CD4-positive, alpha-beta T cell (primary cell): ENCODE data around the gene PFN1. TPM values are rescaled to one million over a fixed set of nuclear protein-coding genes. Genes with fewer than 3 reads are reported as not detected.
A peak's percentile ranks its signal among the peaks of the same experiment; 100 is the strongest.

Experiments used
- ATAC-seq: fragments of 200-7000 bp; cut with Tn5 transposase; one replicate; pipeline ENCODE4 v1.10.0; 2022; ENCODE audit warnings: mild to moderate bottlenecking; ENCODE audit not compliant: poor library complexity
- CTCF ChIA-PET: fragments of 350-600 bp; sonication (Branson Sonifier 250); formaldehyde crosslinking; loops from one replicate; lab custom pipeline; 2021; ENCODE audit warnings: antibody characterized with exemption, inconsistent platforms; lab: Charles Lee
- POLR2A ChIA-PET: fragments of 350-600 bp; sonication (Branson Sonifier 250); formaldehyde crosslinking; loops from one replicate; lab custom pipeline; 2021; ENCODE audit warnings: antibody characterized with exemption, inconsistent platforms; lab: Charles Lee
- DNase-seq, 14 experiments: peaks; one replicate each; pipeline ENCODE4 v3.0.0-alpha.2; 2013 to 2020; ENCODE audit warnings: mixed read lengths in 2 of 14
- H3K27ac ChIP-seq, 2 donors: one replicate each; pipeline versions ENCODE4 v1.5.1 to v1.7.0; 2013; ENCODE audit warnings: low read length in 2 of 2, low read depth in 1 of 2, mild to moderate bottlenecking in 1 of 2
- H3K27me3 ChIP-seq, 2 experiments: 1 replicate in 1 of 2; 2 replicates in 1 of 2; pipeline versions ENCODE4 v1.6.1 to v1.7.0; 2013; ENCODE audit warnings: low read length in 2 of 2, control low read depth in 1 of 2, mild to moderate bottlenecking in 1 of 2, moderate library complexity in 1 of 2; ENCODE audit not compliant: insufficient read depth in 2 of 2, control insufficient read depth in 1 of 2
- H3K36me3 ChIP-seq: one replicate; pipeline ENCODE4 v1.6.1; 2013; ENCODE audit warnings: low read length, control low read depth; ENCODE audit not compliant: insufficient read depth
- H3K4me1 ChIP-seq: one replicate; pipeline ENCODE4 v1.6.1; 2013; ENCODE audit warnings: low read length, control low read depth; ENCODE audit not compliant: insufficient read depth
- H3K4me3 ChIP-seq: one replicate; pipeline ENCODE4 v1.5.1; 2013; ENCODE audit warnings: mild to moderate bottlenecking, low read length, moderate library complexity
- H3K9me3 ChIP-seq, 2 experiments: 1 replicate in 1 of 2; 2 replicates in 1 of 2; pipeline versions ENCODE4 v1.6.1 to v1.7.0; 2013; ENCODE audit warnings: low read length in 2 of 2, mild to moderate bottlenecking in 2 of 2, control low read depth in 1 of 2, moderate library complexity in 1 of 2; ENCODE audit not compliant: control insufficient read depth in 1 of 2, insufficient read depth in 1 of 2
- H3K27ac Mint-ChIP-seq: one replicate; pipeline ENCODE4 v1.8.0; 2020; ENCODE audit warnings: mixed read lengths
- H3K27me3 Mint-ChIP-seq: one replicate; pipeline ENCODE4 v1.8.0; 2021; ENCODE audit warnings: mixed read lengths
- H3K36me3 Mint-ChIP-seq: one replicate; pipeline ENCODE4 v1.8.0; 2021; ENCODE audit warnings: low read depth, mixed read lengths
- H3K4me1 Mint-ChIP-seq: one replicate; pipeline ENCODE4 v1.8.0; 2021; ENCODE audit warnings: low read depth, mixed read lengths
- H3K4me3 Mint-ChIP-seq: one replicate; pipeline ENCODE4 v1.8.0; 2020; ENCODE audit warnings: mild to moderate bottlenecking, mixed read lengths
- H3K9me3 Mint-ChIP-seq: one replicate; pipeline ENCODE4 v1.8.0; 2020; ENCODE audit warnings: mixed read lengths
- intact Hi-C, 2 experiments: fragments of 100-400 bp; cut with DNase I in 1 of 2; cut with micrococcal nuclease in 1 of 2; formaldehyde crosslinking; loops; one replicate each; pipeline versions ENCODE4 v1.15.1 to v1.9.0; 2023 to 2025; cut with DNase I, micrococcal nuclease
- microRNA-seq: library from miRNA; unstranded; fragments of <30 nt; microRNA quantifications from one replicate; pipeline ENCODE4 v1.2.0, GENCODE V29; 2021; ENCODE audit warnings: borderline microRNAs expressed, borderline replicate concordance
- total RNA-seq, 174 experiments: library from RNA in 2 of 174; stranded (reverse) in 2 of 174; gene quantifications; one replicate each; pipeline ENCODE4 v1.2.3 and lab custom pipeline; 2021 to 2026
- TF ChIP-seq, protein P1 (sequence below): fragments of 200-600 bp; IDR thresholded peaks from one replicate; pipeline ENCODE4 v1.8.0; 2022; ENCODE audit warnings: antibody characterized with exemption, mild to moderate bottlenecking

Gene PFN1
- total RNA-seq, 2 experiments from 2014 or later: 349 to 362 TPM

DNA sequence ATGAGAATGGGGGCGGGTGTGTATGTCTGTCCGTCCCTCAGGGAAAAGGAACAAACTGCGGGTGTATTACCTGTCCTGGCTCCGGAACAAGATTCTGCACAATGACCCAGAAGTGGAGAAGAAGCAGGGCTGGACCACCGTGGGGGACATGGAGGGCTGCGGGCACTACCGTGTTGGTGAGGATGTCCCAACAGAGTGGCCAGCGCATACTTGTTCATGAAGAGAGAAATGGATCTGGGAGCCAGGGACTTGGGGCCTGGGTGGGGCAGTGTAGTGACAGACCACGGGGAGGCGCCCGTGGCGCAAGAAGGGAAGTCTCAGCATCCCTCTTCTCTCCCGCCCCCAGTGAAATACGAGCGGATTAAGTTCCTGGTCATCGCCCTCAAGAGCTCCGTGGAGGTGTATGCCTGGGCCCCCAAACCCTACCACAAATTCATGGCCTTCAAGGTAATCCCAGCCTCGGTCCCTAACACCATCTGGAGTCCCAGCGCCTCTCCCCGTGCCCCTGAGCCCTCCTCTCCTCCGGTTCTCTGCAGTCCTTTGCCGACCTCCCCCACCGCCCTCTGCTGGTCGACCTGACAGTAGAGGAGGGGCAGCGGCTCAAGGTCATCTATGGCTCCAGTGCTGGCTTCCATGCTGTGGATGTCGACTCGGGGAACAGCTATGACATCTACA is 52.5 kb downstream of the PFN1 start:
- Histone ChIP-seq H3K4me1 (peaks cover 21% of the 10 kb centered on the region), H3K36me3 (peaks cover 59% of the 10 kb centered on the region), H3K27ac (no peak overlapping the region), H3K9me3 (peaks cover 0 to 4% of the 10 kb centered on the region in 2 experiments), H3K4me3 (no peak overlapping the region), H3K27me3 (no peaks in the 10 kb centered on the region)
- ChIA-PET POLR2A (no interaction called here), CTCF (interaction anchor here (1.2 kb wide), 1 partner anchor 106 kb away, joined by 4 read pairs; no protein-coding TSS in a partner anchor)
- intact Hi-C loops: no loop called here
- no peaks in the 10 kb centered on the region for H3K9me3 Mint-ChIP-seq
- H3K4me1 Mint-ChIP-seq: peaks cover 16% of the 10 kb centered on the region
- peak in 1 of 14 experiments; percentile 39 for DNase-seq
- TF ChIP-seq, protein P1, sequence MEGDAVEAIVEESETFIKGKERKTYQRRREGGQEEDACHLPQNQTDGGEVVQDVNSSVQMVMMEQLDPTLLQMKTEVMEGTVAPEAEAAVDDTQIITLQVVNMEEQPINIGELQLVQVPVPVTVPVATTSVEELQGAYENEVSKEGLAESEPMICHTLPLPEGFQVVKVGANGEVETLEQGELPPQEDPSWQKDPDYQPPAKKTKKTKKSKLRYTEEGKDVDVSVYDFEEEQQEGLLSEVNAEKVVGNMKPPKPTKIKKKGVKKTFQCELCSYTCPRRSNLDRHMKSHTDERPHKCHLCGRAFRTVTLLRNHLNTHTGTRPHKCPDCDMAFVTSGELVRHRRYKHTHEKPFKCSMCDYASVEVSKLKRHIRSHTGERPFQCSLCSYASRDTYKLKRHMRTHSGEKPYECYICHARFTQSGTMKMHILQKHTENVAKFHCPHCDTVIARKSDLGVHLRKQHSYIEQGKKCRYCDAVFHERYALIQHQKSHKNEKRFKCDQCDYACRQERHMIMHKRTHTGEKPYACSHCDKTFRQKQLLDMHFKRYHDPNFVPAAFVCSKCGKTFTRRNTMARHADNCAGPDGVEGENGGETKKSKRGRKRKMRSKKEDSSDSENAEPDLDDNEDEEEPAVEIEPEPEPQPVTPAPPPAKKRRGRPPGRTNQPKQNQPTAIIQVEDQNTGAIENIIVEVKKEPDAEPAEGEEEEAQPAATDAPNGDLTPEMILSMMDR: no peak
- H3K27me3 Mint-ChIP-seq: peaks cover 7% of the 10 kb centered on the region
- ATAC-seq: no peak
- peaks cover 67% of the 10 kb centered on the region for H3K36me3 Mint-ChIP-seq
- peak overlapping the region; percentile 25 for H3K4me3 Mint-ChIP-seq
- H3K27ac Mint-ChIP-seq: no peak overlapping the region

Small RNA genes lying within 50 kb of the gene (microRNA-seq; reads per million reads assigned to microRNA genes)
- gene MIR6864 (not detected), gene MIR6865 (not detected)

Other genes starting within 250 kb of the PFN1 start
- 10 to 100 TPM; 34.1 to 37.2 TPM for gene PELP1, start 244.4 kb downstream of the PFN1 start, total RNA-seq
- 100 to 1,000 TPM; 210 to 220 TPM for gene ARRB2, start 237.9 kb downstream of the PFN1 start, total RNA-seq
- 1 to 10 TPM; 2.3 to 3.0 TPM for gene MED11, start 217.1 kb downstream of the PFN1 start, total RNA-seq
- 1 to 10 TPM; 3.1 to 3.3 TPM for gene ZMYND15, start 208.7 kb downstream of the PFN1 start, total RNA-seq
- 10 to 100 TPM; 24.8 to 25.8 TPM for gene CXCL16, start 208.6 kb downstream of the PFN1 start, total RNA-seq
- not detected for gene TM4SF5, start 176.6 kb downstream of the PFN1 start, total RNA-seq
- not detected for gene VMO1, start 162.2 kb downstream of the PFN1 start, total RNA-seq
- gene GLTPD2, start 159.6 kb downstream of the PFN1 start, total RNA-seq: not detected
- gene PSMB6, start 152.4 kb downstream of the PFN1 start, total RNA-seq: 10 to 100 TPM; 44.3 to 52.7 TPM
- 10 to 100 TPM; 10.2 to 10.7 TPM for gene PLD2, start 141.4 kb downstream of the PFN1 start, total RNA-seq
- 100 to 1,000 TPM; 163 to 171 TPM for gene MINK1, start 115.2 kb downstream of the PFN1 start, total RNA-seq
- 10 to 100 TPM; 28.9 to 30.5 TPM for gene C17orf107, start 49.0 kb downstream of the PFN1 start, total RNA-seq
- 1 to 10 TPM; 3.2 to 3.7 TPM for gene CHRNE, start 45.4 kb downstream of the PFN1 start, total RNA-seq
- not detected for gene GP1BA, start 16.3 kb downstream of the PFN1 start, total RNA-seq
- 10 to 100 TPM; 20.8 to 21.9 TPM for gene SLC25A11, start 8.5 kb downstream of the PFN1 start, total RNA-seq
- gene RNF167, start 8.3 kb downstream of the PFN1 start, total RNA-seq: 10 to 100 TPM; 59.3 to 62.8 TPM
- gene ENO3, start 2.6 kb upstream of the PFN1 start, total RNA-seq: 10 to 100 TPM; 17.2 to 20.5 TPM
- gene SPAG7, start 19.3 kb upstream of the PFN1 start, total RNA-seq: 10 to 100 TPM; 30.2 to 30.9 TPM
- gene CAMTA2, start 39.1 kb upstream of the PFN1 start, total RNA-seq: 10 to 100 TPM; 41.6 to 51.3 TPM
- gene INCA1, start 49.0 kb upstream of the PFN1 start, total RNA-seq: under 1 TPM in 1 of 2 experiments, not detected in 1; 0.19 TPM
- gene KIF1C, start 49.4 kb upstream of the PFN1 start, total RNA-seq: 10 to 100 TPM; 10.2 to 12.2 TPM
- gene SLC52A1, start 86.9 kb upstream of the PFN1 start, total RNA-seq: under 1 TPM in 1 of 2 experiments, not detected in 1; 0.17 TPM
- gene ZFP3, start 129.9 kb upstream of the PFN1 start, total RNA-seq: 1 to 10 TPM; 2.4 TPM
- 1 to 10 TPM; 2.1 to 3.6 TPM for gene ZNF232, start 163.3 kb upstream of the PFN1 start, total RNA-seq
- gene USP6, start 167.5 kb upstream of the PFN1 start, total RNA-seq: under 1 TPM; 0.05 to 0.08 TPM
- 1 to 10 TPM; 2.2 to 3.1 TPM for gene ZNF594, start 243.3 kb upstream of the PFN1 start, total RNA-seq